GM18519 (cell line): Measurements from ENCODE around the gene PLEKHH1.

ENCODE experiments used
- ATAC-seq: cut with Tn5 transposase; IDR thresholded peaks from one replicate; pipeline ENCODE4 v1.9.1; 2021; ENCODE audit warnings: mild to moderate bottlenecking, moderate library complexity; ENCODE audit not compliant: unreplicated experiment, low FRiP score

PLEKHH1 gene

GRCh38 chr14:67508956-67509355, 24.1 kb upstream of the PLEKHH1 start:
- no peak for ATAC-seq

DNA sequence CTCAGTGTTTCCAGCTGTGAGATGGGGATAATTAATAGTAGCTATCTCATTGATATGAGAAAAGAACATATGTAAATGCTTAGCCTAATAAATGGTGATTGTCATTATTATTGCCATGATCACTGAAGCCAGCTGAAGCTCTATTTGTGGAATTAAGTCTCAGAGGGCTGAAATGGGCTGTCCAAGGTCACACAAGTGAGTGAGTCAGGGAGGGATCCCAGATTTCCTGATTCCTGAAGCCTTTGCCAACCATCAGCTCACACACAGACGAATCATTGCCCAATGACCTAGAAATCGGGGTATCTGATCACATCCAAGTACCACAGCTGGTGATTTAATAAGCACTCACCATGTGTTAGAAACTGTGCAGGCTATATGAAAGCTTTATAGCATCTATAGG, 23.0 kb upstream of the PLEKHH1 start:
- ATAC-seq = no peak

- ATAC-seq = no peak
Observed at GRCh38 chr14:67510836-67511235, 22.3 kb upstream of the PLEKHH1 start.

- no peak for ATAC-seq
Observed at GRCh38 chr14:67512463-67513310, 20.4 kb upstream of the PLEKHH1 start.

- no peak for ATAC-seq
Observed at GRCh38 chr14:67513631-67514108, 19.4 kb upstream of the PLEKHH1 start.

- ATAC-seq = no peak
Observed at GRCh38 chr14:67514203-67514607, 18.9 kb upstream of the PLEKHH1 start.

DNA sequence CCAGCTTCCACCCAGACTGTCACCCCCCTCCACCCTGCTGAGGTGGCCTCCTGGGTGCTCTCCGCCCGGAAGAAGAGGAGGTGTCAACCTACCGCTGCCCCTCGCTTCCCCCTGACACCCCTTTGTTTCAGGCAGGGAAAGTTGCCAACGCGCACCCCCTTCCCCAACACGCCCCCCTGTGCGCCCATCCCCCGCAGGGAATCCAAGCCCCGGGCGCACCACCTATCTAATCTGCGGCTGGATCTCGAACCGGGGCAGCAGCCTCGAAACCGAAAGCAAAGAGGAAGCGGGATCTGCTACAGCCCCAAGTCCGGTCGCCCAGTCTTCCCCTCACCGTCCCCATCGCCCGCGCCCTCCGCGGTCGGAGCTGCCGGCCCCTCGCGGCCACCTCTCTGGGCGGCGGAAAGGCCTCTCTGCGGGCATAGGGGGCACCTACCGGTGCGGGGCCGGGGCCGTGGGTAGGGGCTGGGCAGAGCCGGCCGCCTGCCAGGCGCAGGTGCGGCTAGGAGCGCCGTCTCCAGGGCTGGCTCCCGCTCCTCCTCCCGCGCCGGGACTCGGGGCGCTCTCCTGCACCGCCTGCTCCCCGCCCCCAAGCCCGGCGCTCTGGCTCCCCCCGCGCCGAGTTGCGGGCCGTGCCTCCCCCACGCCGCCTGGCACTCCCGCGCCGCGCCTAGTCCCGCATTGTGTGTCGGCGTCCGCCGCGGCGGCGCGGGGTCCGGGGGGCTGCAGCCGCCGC, 18.3 kb upstream of the PLEKHH1 start:
- ATAC-seq = no peak

DNA sequence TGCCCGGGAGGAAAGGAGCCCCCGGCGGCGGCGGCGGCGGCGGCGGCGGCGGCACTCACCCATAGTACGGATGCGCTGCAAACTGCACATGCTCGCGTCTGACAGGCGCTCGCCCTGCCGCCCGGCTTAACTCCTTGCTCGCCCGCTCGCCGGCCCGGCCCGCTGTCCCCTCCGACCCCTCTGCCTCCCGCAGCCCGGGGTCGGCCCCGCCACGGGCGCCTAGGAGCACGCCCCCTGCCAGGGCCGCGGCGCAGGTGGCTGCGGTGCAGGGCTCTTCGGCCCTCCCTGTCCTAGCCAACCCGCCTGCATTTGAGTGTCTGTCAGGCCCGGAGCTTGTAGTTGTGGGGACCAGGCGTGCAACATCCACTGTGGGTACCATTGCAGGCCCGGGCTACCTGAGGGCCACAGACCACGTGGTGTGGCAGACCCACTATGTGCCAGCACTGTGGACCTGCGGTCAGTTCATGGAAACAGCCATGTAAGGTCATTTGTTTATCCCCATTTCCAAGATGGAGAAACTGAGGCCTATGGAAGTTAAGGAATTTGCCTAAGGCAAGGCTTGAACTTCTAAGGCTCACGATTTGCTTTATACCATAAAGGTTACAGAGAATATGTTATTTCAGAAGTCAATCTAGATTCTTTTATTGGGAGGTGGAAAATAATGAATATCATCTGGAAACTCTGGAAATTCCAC, 17.6 kb upstream of the PLEKHH1 start:
- ATAC-seq = no peak

GRCh38 chr14:67516676-67517075, 16.4 kb upstream of the PLEKHH1 start:
- no peak for ATAC-seq

DNA sequence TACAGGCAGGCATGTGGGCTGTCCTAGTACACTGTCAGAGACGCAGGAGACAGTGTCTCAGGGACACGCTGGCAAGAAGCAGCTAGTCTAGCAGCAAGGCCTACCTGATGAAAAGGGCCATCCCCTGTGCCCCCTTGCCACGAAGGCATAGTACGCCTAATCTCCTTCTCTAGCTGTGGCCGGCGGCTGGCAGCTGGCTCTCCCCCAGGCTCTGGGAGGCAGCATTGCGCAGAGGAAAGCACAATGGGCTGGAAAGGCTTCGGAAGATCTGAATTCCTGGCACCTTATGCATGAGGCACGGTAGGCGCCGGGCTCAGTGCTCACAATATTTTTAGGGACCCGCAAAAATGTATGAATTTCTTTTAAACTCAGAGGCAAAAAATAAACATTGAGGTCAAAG, 16.0 kb upstream of the PLEKHH1 start:
- ATAC-seq = no peak

DNA sequence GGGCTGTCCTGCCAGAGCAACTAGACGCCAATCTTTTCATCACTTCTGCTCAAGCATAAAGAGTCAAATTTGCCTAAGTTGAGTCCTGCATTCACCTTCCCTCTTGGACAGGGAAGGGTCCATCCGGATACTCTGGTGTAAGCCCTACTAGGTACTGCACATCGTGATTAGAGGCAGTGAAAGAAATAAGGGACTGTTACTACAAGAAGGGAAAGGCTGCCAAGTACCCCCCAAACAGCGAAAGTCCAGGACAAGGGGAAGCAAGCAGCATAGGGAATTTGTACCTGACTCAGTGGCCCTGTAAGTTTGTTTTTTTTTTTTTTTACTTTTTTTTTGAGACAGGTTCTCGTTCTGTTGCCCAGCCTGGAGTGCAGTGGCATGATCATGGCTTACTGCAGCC, 13.7 kb upstream of the PLEKHH1 start:
- no peak for ATAC-seq

DNA sequence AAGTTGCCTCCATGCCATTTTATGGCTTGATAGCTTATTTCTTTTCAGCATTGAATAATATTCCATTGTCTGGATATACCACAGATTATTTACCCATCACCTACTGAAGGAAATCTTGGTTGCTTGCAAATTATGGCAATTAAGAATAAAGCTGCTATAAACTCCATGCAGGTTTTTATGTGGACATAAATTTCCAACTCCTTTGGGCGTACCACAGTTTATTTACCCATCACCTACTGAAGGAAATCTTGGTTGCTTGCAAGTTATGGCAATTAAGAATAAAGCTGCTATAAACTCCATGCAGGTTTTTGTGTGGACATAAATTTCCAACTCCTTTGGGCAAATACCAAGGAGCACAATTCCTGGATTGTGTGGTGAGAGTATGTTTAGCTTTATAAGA, 12.6 kb upstream of the PLEKHH1 start:
- no peak for ATAC-seq

DNA sequence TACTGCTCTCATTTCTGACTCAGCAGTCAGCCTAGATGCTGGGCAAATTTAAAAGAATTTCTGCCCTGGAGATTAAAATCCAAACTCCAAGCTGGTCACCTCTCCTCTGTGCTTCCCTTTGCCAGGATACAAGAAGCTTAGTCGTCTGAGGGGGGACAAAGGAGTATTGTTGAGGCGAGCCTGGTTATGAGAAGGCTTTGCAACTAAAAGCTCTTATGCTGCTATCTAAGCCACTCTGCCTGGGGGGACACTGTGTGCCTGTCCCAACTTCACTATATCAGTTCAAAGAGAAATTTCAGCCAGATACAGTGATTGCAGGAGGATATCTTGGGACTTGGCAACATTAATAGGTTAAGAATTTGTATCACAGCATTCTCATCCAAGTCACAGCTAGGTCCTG, 10.8 kb upstream of the PLEKHH1 start:
- ATAC-seq = no peak

- no peak for ATAC-seq
Observed at GRCh38 chr14:67523764-67524633, 9.1 kb upstream of the PLEKHH1 start.

DNA sequence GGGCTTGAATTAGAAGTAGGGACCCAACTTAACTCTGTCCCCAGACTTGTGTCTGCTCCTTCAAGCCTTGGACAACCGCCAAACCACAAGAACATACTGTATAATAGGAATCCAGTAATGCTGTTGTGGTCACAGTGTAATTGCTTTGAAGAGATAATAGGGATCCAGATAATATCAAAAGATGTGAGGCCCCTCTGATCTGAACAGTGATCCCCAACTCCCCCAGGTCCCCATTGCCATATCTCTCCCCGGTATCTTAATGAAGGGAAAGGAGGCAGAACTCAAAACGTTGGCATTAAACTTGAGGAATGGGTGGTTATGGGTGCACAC, 8.5 kb upstream of the PLEKHH1 start:
- ATAC-seq = no peak

DNA sequence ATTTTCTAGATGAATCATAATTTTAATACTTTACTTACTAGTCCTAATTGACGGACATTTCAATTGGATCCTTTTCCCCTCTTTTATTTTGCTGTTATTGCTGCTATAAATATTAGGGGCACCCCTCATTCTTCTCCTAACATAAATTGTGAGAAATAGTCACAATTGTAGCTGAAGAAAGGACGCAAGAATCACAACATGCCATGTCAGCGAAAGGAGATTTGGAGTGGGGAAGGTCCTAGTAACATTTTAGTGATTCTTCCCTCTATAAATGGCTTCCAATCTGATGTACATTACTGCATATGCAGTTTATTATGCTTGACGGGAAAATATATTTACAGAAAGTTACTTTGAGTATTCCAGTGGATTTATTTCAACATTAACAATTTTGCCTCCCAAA, 7.7 kb upstream of the PLEKHH1 start:
- no peak for ATAC-seq

GRCh38 chr14:67526181-67526580, 6.9 kb upstream of the PLEKHH1 start:
- no peak for ATAC-seq

DNA sequence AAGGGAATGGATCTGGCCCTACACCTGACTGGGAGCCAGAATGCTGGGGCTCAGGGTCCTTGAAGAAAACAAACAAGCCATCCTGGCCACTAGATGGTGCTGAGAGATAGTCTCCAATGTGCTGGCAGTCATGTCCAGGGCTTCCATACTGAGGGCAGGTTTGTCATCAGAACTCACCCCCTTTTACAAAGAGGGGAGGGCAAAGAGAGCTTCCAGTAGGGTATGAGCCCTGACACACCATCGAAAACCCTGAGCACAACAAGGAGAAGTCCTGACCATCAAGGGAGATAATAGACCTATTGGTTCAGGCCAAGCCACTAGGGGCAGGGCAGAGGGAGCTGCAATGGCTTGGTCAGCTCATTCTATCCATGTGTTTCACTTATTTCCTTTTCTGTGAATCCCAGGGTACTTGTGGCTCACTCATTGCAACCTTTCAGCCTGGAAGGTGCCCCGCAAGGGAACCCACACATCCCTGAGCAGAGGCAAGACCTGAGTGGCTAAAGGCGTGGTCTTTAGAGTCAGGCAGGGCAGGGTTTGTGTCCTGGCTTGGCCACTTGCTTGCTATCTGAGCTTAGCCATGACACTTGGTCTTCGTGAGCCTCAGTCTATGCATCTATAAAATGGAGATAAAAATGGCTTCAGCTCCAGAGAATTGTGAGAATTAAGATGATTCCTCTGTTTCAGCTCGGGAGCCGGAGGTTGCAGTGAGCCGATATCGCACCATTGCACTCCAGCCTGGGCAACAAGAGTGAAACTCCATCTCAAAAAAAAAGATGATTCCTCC, 6.2 kb upstream of the PLEKHH1 start:
- ATAC-seq = no peak

DNA sequence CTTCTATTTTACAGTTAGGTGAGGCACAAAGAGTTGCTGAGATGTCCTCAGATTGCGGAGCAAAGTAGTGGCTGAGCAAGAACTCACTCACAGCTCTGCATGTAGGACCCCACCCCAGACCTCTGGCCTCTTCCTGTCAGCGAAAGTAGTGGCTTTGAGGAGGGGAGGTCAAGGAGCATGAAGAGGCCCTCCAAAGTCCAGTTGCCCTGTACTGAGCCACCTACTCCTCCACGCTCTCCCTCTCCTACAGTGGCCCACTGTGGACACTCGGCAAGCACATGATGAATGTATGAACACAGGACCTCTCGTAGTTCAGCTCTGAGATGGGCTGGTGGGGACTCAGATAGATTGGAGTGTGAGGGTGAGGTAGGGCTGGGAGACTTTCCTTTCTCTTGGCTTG, 5.3 kb upstream of the PLEKHH1 start:
- ATAC-seq = no peak

- ATAC-seq = no peak
Observed at GRCh38 chr14:67528276-67528675, 4.8 kb upstream of the PLEKHH1 start.
